Activated T-cell treated with anti-CD3 and anti-CD28 coated beads for 24 hours (primary cell): Measurements from ENCODE around the gene FLT4.
"Not testable (repeated sequence)": the region's sequence is repeated elsewhere in the genome, so short reads cannot be mapped to it uniquely, and the experiment has no call there.

ENCODE experiments used
- DNase-seq: peaks from one replicate; pipeline ENCODE4 v3.0.0-alpha.2; 2020; ENCODE audit warnings: low read depth

FLT4 gene

DNA sequence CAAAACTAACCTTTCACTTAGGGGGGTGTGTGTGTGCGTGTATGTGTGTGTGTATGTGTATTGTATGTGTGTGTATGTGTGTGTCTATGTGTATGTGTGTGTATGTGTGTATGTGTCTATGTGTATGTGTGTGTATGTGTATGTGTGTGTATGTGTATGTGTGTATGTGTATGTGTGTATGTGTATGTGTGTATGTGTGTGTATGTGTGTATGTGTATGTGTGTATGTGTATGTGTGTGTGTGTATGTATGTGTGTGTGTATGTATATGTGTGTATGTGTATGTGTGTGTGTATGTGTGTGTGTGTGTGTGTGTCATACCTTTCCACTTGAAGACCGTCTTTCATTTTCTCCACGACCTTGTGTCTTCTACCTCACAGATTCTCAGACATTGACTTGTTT is 20.8 kb upstream of the FLT4 start:
- DNase-seq, result no peak

- DNase-seq, result no peak
These were observed 20.3 kb upstream of the FLT4 start for GRCh38 chr5:180669661-180670060.

GRCh38 chr5:180668835-180669596 is 19.6 kb upstream of the FLT4 start:
- no peak for DNase-seq

DNA sequence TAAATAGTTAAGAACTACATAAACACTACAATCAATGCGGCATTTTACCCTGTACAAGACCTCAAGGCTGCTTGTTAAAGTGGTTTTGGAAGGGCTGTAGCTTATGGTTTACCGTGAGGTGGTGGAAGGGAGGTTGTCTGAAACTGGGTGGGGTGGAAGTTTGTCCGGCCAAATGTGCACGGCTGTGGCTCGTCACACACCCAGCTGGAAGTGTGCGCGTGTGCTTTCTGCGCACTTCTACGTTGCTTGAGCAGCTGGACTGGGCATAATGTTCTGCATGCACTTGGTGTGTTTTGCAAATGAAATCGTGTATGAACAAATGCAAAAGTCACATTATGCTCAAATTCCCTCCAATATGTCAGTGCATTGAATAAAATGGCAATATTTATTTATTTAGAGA is 17.4 kb upstream of the FLT4 start:
- DNase-seq, result no peak

DNA sequence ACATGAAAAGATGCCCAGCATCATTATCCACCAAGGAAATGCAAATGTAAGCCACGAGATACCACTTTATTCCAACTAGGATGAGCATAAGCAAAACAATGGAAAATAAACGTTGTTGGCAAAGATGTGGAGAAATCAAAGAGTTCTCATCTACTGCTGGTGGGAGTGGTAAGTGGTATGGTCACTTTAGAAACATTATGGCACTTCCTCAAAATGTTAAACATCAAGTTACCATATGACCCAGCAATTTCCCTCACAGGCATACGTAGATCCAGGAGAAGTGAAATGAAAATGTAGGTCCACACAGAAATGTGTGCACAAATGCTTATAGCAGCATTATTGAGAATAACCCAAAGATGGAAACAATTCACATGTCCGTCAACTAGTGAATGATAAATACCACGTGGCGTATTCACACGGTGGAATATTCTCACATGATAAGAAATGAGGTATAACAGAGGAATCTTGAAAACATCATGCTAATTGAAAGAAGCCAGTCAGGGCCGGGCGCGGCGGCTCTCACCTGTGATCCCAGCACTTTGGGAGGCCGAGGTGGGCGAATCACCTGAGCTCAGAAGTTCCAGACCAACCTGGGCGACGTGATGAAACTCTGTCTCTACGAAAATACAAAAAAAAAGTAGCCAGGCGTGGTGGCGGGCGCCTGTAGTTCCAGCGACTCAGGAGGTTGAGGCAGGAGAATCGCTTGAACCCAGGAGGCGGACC is 16.4 kb upstream of the FLT4 start:
- no peak for DNase-seq

DNA sequence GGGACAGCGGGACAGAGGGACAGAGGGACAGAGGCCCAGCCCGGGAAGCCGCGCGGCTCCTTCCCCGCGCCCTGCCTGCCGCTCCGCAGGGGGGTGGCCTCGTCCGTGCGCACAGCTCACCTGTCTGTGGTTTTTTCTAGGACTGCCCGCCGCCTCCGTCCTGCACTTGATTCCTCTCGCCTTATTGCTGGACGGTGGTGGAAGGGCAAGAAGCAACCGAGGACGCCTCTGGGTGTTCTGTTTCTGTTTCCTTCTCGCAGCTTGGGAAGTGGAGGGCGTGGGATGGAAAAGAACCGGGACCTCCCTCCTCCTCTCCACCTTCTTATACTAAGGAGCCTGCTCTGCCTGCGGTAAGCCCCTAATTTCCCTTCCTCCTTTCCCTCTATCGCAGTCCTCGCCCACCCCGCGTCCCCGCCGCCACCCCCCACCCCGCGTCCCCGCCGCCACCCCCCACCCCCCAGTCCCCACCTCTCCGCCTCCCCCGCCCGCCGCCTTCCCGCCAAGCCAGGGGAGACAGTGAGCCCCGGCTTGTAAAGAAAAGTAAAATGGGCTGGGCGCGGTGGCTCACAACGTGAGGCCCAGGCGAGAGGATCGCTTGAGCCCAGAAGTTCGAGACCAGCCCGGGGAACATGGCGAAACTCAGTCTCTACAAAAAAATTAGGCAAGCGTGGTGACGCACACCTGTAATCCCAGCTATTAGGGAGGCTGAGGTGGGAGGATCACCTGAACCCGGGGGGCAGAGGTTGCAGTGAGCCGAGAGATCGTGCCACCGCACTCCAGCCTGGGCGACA is 9.6 kb upstream of the FLT4 start:
- no peak for DNase-seq

DNA sequence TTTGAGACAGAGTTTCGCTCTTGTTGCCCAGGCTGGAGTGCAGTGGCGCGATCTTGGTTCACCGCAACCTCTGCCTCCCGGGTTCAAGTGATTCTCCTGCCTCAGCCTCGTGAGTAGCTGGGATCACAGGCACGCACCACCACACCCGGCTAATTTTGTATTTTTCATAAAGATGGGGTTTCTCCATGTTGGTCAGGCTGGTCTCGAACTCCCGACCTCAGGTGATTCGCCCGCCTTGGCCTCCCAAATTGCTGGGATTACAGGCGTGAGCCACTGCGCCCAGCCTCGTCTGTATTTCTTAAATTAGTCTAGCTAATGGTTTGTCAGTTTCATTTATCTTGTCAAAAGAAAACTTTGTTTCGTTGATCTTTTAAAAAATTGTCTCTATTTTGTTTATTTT is 5.8 kb upstream of the FLT4 start:
- DNase-seq, result not testable (repeated sequence)

DNA sequence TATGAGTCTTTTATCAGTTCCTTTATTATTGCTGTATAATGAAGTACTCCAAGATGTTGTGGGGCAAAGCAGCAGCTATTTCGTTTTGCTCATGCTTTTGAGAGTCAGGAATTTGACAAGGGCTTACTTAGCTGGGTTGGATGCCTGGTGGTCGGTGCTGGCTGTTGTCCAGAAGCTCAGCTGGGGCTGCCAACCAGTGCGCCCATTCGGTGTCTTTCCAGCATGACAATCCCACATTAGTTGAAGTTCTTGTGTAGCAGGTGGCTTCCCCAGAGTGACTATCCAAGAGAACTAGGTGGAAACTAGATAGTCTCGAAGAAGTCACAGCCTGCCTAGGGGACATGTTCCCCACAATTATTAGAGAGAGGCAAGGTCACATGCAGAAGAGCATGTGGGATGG is 3.4 kb upstream of the FLT4 start:
- DNase-seq, result no peak

GRCh38 chr5:180652346-180652745 is 2.9 kb upstream of the FLT4 start:
- DNase-seq, result no peak

DNA sequence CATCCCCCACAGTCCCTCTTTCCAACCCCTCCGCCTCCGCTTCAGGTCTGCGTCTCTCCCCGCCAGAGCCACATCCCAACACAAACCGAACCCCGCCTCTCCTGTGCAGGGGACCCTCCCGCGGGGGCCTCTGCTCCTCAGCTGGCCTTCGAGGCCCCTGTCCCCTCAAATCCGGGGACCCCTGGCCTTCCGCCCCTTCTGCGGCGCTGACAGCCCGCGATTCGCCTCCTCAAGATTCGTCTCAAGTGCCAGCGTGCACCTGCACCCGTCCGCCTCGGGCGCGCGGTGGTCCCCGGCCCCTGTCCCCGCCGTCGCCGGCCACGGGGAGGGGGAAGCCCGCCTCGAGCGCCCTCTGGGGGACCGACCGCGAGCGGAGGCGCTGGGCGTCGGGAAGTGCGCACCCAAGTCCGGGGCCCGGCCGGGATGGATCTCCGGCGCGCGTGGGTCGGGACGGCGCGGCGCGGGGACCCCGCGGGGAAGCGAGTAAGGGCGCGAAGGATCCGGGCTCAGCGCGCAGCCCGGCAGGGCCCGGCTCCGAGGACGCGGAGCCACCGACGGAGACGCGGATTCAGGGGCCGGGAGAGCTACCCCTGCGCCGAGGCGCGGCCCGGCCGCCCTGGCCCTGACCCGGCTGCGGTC is 623 bp downstream of the FLT4 start:
- no peak for DNase-seq

GRCh38 chr5:180647941-180648500 is 1.4 kb downstream of the FLT4 start:
- no peak for DNase-seq

DNA sequence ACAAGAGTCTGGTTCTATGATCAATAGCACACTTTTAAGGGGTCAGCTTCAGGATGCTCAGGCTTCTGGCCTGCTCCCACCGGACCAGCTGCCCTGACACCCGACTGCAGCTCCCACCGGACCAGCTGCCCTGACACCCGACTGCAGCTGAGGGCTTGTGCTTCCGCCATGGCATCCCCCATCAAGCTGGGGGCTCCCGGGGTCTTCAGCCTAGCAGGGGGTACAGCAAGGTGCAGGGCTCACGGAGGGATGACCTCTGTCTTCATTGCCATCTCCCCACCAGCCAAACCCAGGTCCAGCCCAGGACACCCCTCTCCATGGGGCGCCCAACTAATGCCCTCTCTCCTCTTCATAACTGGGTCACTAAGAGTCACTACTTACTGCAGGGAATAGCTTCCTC is 1.9 kb downstream of the FLT4 start:
- DNase-seq, result no peak

- DNase-seq, result no peak
These were observed 2.5 kb downstream of the FLT4 start for GRCh38 chr5:180646963-180647305.

- DNase-seq, result no peak
These were observed 3.0 kb downstream of the FLT4 start for GRCh38 chr5:180646289-180646962.

- no peak for DNase-seq
These were observed 3.9 kb downstream of the FLT4 start for GRCh38 chr5:180645274-180646204.

DNA sequence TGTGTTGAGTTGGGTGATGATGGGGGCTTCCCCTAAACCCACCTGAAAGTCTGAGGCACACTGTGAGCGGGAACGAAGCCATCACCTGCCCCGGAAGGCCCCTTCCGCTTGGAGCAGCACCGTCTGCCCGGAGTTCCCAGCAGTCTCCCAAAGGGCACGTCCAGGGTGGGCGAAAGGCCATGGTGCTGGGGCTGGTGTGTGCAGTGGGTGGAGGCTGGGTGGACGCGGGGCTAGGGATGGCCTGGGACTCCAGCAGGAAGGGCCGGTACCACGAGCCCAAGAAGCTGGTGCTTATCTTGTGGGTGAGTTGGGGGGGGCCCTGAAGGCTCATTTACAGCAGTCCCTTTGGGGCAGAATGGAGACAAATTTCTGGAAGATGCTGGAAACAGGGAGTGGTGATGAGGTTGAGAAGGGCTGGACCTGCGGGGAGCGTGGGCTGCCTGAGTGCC is 4.6 kb downstream of the FLT4 start:
- no peak for DNase-seq

DNA sequence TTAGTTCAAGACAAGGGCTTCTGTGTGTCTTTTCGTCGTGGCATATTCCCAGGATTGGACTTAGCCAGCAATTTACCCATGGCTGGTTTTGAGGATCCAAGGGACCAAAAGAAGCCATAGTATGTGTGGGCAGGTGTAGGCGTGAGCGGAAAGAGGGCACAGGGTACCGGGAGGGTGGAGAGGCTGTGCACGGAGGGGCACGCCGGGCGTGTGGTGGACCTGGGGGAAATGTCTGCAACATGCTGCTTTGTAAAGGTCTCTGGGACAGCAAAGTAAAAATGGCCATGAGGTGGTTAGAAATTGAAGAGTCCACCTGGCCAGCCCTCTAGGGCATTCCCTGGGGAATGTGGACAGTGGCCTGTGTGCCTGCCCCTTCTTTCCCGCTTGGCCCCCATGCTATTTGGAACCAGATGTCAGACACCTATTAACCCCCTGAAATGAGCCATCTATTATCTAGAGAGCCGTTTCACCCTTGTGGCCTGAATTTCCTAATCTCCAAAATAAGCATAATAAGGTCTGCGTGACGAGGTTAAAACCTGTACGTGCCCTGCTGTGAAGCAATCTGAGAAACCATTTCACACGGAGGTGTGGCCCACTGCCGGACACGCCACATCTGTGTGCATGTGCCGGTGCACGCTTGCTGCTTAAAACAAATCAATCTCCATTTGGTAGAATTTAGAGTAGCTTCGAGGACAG is 5.1 kb downstream of the FLT4 start:
- no peak for DNase-seq

- DNase-seq, result no peak
These were observed 6.1 kb downstream of the FLT4 start for GRCh38 chr5:180643191-180643851.

- DNase-seq, result no peak
These were observed 6.6 kb downstream of the FLT4 start for GRCh38 chr5:180642779-180643178.
